Kasumi-1 (cell line): Measurements from ENCODE around the gene ZNF787.
A peak's percentile ranks its signal among the peaks of the same experiment; 100 is the strongest.
"Not testable (repeated sequence)": the region's sequence is repeated elsewhere in the genome, so short reads cannot be mapped to it uniquely, and the experiment has no call there.

ENCODE experiments used
- DNase-seq, 2 experiments: peaks; one replicate each; lab custom pipeline; 2025; lab: John Stamatoyannopoulos, UW

The ZNF787 gene

DNA sequence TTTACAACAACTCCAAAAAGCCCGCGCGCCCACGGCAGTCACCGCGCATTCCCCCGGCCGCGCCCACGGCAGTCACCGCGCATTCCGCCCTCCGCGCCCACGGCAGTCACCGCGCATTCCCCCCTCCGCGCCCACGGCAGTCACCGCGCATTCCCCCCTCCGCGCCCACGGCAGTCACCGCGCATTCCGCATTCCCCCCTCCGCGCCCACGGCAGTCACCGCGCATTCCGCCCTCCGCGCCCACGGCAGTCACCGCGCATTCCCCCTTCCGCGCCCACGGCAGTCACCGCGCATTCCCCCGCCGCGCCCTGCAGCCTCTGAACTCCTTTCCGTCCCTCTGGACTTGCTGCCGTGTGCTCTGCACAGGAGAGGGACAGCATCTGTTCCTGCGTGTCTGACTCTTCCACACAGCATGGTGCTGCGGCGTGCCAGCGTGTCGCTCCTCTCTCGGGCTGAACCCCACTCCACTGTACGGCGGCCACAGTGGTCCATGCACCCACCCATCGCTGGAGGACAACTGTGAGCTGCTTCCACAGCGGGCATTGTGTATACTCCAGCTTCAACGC is 15.2 kb downstream of the ZNF787 start:
- not testable (repeated sequence) for DNase-seq

DNA sequence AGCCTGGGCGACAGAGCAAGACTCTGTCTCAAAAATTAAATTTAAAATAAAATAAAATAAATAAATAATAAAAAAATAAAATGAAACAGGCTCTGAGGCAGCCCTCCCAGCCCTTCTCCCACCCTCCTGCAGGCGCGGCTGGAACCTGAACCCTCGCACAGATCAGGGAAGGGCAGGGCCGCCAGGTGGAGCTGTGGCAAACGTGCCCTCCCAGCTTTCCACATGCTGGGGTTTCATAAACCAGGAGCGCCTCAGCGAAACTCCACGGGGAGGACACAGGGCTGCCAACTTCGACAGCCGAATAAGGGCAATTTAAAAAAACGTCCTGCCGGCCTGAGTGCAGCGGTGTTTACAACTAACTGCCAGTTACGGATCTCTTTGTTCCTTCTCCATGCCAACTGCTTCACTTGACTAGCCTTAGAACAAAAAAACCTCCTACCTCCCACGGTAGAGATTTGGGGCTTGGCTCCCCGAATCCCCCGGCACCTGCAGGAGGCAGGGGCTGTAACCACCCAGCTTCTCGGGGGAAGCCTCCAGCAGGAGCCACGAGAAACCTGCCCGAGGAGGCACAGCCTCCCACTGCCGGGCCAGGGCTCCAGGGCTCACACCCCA is 15.9 kb downstream of the ZNF787 start:
- DNase-seq = peak; percentile 44 to 52

DNA sequence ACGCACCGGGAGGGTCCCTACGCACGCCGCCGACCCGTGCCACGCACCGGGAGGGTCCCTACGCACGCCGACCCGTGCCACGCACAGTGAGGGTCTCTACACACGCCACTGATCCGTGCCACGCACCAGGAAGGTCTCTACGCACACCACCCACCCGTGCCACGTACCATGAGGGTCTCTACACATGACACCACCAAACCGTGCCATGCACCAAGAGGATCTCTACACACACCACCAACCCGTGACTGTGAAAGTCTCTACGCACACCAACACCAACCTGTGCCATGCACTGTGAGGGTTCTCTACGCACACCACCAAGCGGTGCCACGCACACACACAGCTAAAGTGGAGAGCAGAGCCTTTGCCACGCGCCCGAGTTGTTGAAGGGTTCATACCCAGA is 16.7 kb downstream of the ZNF787 start:
- DNase-seq = no peak

DNA sequence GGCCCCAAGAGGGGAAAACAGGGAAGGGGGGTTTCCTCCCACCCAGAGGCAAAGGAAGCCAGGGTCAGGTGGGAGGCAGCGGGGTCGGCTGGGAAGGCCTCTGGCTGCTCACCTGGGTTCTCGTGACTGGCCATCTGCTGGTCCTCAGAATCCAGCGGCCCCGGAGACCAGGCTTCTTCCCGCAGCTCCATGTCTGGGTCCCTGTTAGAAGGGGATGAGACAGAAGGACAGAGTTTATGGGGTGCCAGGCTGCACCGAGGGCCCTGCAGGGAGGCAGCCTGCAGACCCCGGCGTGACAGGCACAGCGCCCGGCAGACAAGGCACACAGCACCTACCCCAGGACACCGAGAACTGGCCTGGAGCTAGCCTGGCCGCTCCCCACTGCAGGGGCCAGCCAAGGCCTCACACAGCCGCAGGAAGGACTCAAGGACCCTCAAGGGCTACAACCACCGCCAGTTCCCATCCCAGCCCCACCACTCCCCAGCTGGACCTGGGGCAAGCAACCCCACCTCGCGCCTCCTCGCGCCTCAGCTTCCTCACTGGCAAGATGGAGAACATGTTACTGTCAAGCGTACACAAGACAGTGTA is 18.0 kb downstream of the ZNF787 start:
- DNase-seq = no peak

DNA sequence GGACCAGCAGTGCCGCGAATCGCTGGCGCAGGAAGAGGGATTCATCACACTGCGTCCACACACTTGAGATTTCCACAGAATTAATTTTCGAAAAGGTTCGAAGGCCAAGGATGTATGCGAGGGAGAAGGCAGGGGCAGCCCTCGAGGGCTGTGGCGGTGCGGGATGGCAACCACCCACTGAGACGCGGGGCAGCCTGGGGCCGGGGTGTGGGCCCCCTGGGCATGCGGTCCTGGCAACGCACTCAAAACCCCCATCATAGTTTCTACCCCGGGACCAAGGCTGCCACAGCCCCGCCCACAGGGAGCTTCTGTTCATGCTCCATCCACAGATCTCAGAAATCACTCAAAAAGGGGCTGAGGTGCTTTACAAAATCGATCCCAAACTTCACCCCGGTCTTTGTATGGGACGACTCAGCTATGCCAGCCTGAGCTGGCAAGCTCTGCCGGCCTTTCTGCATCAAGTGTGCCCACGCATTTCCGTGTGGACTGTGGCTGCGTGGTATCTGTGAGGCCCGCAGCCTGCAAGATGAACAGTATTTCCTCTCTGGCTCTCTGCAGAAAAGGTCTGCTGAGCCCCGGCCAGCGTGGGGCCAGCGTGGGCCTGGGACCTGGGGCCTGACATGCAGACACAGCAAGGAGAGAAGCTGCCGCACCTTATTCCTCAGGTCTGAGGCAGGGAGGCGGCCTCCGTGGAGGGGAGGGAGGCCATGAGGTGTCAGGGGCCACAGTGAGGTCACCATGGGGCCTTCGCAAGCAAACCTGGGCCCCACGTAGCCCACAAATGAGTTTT is 19.2 kb downstream of the ZNF787 start:
- DNase-seq = no peak

DNA sequence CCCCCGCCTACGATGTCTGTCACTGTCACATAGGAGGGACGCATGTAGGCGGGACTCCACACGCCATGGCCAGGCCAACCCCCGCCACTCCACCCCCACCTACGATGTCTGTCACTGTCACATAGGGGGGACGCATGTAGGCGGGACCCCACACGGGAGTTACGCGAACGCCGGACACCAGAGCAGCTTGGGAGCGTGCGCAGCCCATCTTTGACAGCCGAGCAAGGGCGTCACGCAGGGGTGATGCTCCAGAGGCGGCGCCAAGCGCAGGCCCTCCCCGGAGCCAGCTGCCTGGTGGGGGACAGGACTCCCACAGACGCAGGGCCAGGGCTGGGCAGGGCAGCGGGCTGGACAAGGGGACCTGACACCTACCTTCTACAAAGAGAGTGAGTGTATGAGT is 20.0 kb downstream of the ZNF787 start:
- no peak for DNase-seq

DNA sequence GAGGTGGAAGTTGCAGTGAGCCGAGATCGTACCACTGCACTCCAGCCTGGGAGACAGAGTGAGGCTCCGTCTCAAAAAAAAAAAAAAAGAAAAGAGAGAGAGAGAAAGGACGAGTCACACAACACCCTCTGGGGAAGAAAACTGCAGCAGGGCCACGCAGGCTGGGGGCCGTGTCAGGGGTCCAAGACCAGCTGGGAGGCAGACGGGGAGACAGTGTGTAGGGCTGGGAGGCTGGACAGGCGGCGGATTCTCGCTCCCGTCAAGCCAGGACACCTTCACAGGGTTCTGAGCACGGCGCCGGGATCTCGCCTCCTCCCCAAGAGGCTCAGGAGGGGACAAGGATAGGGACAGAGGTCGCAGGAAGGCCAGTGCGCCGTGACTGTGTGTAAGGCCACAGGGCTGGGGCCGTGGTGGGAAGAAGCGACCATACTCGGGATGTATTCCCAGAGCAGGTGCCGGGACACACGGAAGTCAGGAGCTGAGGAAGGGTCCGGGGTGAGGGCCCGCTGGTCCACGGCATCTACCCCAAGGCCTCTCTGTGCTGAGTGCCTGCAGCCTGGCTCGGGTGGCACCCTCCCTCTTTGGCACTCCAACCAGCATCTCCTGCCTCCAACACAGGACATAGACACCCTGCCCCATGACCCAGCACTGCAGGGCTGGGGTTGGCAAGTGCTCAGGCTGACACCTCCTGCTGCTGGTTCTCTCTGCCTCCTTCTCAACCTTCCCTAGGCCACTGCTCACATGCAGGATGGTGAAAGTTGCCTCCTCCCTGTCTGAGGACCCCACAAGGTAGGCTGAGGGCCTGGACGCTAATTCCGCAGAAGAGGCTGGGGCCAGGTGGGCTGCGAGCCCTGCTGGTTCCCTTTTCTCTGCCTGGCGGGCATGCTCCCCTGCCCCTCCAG is 21.2 kb downstream of the ZNF787 start:
- DNase-seq = no peak

DNA sequence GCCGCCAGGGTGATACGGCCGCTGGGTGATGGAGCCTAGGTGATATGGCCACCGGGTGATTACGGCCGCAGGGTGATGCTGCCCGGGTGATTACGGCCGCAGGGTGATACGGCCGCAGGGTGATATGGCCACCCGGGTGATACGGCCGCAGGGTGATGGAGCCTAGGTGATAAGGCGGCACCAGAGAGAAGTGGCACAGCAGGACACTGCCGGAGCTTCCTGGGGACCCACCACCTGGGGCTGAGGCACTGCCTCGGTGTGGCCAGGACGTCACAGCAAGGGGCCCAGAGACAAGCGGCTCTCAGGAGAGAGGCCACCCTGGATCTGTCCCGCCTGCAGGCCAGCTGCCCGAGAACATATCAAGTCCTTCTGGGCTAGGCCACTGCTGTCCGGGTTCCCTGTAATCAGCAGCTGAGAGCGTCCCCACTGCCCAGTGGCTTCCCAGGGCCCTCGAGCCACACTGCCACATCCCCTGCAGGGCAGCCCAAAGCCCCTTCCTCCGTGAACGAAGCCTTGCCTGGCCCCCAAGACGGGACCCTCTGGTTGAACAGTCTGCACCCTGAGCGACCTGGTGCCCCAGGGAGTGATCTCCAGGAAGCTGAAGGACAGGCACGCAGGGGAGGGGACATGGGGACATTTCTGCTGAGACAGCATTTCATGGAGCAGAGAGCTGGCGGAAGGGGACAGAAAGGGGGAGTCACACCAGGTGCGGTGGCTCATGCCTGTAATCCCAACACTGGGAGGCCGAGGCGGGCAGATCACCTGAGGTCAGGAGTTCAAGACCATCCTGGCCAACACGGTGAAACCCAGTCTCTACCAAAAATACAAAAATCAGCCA is 22.1 kb downstream of the ZNF787 start:
- no peak for DNase-seq

DNA sequence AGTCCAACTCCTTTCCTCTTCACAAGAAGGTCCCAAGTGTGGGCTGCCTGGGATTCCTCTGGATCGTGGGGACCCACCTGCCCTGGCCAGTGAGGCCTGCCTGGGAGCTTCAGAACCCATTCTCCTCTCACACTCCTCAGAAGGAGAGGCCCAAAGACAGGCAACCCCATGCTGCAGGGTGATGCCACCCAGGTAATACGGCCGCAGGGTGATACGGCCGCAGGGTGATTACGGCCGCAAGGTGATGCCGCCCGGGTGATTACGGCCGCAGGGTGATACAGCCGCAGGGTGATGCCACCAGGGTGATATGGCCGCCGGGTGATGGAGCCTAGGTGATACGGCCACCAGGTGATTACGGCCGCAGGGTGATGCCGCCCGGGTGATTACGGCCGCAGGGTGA is 22.9 kb downstream of the ZNF787 start:
- DNase-seq = not testable (repeated sequence)

DNA sequence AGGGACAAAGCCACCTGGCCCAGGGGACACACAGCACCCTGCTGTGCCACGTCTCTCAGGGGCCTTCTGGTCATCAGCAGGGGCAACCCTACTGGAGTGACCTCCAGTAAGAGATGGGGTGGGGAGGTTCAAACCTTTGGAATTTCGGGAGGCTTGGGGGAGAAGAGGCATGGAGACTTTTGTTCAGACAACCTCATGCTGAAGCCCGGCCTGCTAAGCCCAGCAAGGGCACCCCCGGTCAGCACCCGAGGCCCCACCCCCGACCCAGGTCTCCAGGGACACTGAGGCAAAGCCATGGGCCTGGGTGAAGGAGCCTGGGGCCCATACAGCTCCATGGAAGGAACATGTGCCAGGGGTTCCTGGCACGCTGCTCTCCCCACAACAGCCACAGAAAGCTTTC is 23.3 kb downstream of the ZNF787 start:
- no peak for DNase-seq

DNA sequence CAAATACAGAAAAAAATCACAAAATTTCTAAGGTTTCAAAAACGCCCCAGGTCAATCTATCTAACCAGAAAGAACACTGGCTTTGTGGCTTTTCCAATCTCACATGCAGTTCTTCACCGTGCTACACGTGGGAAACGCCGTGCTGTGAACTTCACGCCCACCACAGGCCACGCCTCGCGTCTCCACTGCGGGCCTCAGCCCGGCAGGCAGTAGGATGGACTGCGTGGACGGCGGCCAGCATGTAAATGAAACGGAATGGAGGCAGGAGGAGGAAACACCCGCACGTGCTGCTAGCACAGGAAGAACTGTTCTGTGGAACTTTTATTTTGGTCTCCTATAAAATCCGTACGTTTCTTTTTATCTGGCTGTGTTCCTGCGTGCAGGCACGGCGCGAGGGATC is 23.8 kb downstream of the ZNF787 start:
- no peak for DNase-seq

DNA sequence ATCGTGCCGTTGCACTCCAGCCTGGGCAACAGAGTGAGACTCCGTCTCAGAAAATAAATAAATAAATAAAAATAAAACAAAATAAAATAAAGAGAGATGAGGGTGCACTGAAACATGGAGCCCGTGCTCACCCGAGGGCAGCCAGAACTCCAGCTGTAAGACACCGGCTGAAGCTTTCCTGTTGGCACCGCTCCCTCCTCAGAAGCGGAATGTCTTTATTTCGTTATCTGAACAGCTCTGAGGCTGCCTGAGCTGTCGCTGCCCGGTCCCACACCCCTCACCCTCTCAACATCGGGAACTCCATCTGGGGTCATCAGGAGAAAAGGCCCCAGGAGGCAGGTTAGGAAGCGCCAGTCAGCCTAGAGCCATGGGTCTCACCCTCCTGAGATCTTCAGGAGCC is 24.4 kb downstream of the ZNF787 start:
- DNase-seq = no peak

DNA sequence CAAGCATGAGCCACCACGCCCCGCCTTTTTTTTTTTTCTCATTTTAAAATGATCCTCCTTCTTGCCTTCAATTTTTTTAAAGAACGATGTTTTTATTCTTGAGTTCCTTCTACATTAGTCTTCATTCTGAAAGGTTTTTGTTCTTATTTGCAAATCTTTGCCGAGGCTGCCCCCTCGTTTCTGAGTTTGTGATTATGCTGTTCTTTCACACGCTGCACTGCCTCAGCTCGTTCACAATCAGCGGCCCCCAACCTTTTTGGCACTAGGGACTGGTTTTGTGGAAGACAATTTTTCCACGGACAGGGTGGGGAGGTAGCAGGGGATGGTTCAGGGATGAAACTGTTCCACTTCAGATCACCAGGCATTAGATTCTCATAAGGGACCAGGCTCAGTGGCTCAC is 26.6 kb downstream of the ZNF787 start:
- no peak for DNase-seq

DNA sequence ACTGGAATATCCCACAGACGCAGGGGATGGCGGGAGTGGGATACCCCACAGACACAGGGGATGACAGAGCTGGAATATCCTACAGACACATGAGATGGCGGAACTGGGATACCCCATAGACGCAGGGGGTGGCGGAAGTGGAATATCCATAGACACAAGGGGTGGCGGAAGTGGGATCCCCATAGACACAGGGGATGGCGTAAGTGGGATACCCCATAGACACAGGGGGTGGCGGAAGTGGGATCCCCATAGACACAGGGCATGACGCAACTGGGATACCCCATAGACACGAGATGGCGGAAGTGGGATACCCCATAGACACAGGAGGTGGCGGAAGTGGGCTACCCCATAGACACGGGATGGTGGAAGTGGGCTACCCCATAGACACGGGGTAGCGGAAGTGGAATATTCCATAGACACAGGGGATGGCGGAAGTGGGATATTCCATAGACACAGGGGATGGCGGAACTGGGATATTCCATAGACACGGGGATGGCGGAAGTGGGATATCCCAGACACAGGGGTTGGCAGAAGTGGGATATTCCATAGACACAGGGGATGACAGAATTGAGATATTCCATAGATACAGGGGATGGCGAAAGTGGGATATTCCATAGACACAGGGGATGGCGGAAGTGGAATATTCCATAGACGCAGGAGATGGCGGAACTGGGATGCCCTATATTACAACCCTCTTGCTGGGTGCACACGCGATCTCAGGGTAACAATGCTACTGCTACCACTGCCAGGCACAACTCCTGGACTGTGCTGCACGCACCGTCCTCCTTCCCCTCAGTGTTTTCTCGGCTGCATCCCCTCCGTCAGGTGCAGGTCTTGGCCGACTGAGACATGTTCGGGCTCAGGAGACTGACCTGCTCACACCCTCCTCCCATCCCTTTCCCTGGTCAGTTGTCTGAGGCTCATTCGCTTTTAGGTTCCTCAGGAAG is 28.1 kb downstream of the ZNF787 start:
- DNase-seq = no peak

DNA sequence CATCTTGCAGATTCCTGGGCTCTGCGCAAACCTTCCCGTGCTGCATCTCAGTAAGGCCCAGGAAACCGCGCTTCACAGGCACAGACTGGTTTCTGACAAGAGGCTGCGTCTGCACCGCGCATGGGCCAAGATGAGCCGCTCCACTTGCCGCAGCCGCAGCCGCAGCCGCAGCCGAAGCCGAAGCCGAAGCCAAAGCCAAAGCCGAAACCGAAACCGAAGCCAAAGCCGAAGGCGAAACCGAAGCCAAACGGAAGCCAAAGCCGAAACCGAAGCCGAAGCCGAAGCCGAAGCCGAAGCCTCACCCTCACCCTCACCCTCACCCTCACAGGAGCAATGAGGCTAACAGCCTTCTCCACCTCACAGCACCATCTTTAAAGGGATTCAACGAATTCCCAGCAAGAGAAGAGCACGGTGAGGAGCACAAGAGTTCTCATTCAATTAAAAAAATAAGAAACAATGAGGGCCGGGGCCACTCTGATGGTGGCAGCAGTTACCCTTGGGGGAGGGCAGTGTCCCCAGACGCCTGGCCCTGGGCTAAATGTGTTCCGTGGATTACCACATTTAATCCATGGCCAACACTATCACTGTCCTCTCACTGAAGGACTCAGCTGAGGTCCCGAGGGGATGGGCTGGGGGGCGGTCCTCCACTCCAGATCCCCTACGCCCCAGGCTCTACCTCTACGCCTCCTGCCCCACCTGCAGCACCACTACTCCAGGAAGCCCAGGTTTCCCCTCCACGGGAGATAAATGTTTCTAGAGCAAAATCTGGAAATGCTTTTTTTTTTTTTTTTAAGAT is 29.1 kb downstream of the ZNF787 start:
- DNase-seq = no peak

DNA sequence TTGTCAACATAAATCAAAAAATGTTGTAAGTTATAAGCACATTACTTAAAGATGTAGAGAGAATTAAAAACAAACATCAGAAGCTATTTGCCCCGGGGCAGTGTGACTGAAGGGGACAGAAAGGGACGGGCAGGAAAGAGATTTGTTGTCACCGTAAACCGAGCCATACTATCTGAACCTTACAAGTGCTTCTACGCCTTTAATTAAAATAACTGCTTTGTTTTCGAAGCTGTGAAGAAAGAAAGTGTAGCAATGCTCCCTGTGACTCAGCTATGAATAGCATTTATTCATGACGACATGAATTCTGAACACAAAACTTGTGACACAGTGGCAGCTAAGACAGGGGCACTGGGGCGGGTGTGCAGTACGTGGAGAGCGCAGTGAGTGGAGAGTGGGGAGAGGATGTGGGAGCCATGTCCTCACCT is 30.0 kb downstream of the ZNF787 start:
- no peak for DNase-seq

DNA sequence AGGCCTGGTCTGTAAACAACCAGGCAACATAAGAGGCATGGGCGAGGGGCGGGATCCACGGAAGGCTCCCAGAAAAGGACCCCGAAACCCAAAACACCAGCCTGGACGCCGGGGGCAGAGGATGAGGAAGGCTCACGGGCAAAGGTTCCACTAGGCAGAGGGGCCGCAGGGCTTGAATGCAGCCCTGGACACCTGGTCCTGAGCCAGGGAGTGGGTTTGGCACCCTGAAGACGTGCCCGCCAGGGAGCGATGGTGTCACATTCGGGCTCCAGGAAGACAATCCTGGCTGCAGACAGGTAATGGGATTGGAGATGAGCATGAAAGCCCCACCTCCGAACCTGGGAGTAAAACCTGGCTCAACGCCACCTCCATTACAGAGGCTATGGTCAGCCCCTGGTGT is 31.8 kb downstream of the ZNF787 start:
- no peak for DNase-seq

DNA sequence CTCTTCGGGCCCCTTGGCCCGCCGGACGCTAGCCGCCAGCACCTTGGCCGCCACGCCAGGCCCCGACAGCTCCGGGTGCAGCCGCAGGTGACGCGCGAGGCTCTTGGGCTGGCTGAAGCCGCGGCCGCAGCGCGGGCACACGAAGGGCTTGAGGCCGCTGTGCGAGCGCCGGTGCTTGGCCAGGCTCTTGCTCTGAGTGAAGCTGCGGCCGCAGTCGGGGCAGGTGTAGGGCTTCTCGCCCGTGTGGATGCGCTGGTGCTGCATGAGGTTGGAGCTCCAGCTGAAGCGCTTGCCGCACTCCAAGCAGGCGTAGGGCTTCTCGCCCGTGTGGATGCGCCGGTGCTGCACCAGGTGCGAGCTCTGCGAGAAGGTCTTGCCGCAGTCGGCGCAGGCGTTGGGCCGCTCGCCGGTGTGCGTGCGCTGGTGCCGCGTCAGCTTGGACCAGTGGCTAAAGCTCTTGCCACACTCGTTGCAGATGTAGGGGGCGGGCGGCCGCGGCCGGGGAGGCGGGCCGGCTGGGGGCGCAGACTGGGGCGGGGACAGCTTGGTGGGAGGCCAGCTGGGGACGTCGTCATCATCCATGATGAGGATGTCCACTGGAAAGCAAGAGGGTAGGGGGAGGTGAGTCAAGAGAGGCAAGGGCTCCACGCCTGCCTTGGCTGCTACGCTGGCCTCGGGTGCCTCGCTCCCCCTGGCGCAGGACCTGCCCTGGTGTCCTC is 32.4 kb downstream of the ZNF787 start:
- no peak for DNase-seq
